ENCODE measurements around the gene FCAR. TPM values are rescaled to one million over a fixed set of nuclear protein-coding genes. Genes with fewer than 3 reads are reported as not detected.
"Not testable (repeated sequence)": the region's sequence is repeated elsewhere in the genome, so short reads cannot be mapped to it uniquely, and the experiment has no call there.

The FCAR gene
- total and polyA plus RNA-seq, 11 donors: 0.15 to 3.9 (median 0.40) TPM; not detected in 2

GRCh38 chr19:54850930-54851329 lies 23.1 kb upstream of the FCAR start:
- 42 to 72% (median 55%) methylated on average over 2 of the region's 2 CpGs for WGBS, 4 donors
- ATAC-seq (no peak), DNase-seq (no peak)
- no peaks in the 10 kb centered on the region for H3K4me1 ChIP-seq
- no peak overlapping the region for H3K4me3 ChIP-seq
- H3K27ac ChIP-seq: no peak overlapping the region
- no peaks in the 10 kb centered on the region for H3K36me3 ChIP-seq
- intact Hi-C loops (cut with DNase I): no loop called here
- H3K27me3 ChIP-seq: peaks cover 0 to 12% (median 0%) of the 10 kb centered on the region in 9 donors
- peaks cover 0 to 4% (median 0%) of the 10 kb centered on the region in 12 donors for H3K9me3 ChIP-seq
- TF ChIP-seq CTCF (IDR thresholded peaks at IDR 0.05) (no peak), POLR2A (IDR thresholded peaks at IDR 0.05) (no peak)

- ATAC-seq: no peak
- no peaks in the 10 kb centered on the region for H3K36me3 ChIP-seq
- TF ChIP-seq CTCF (IDR thresholded peaks at IDR 0.05) (no peak), POLR2A (IDR thresholded peaks at IDR 0.05) (no peak)
Observed at GRCh38 chr19:54851353-54851752, 22.7 kb upstream of the FCAR start.

GRCh38 chr19:54855241-54855640 lies 18.8 kb upstream of the FCAR start:
- 45 to 57% (median 49%) methylated on average over 1 of the region's 1 CpG for WGBS, 4 donors
- H3K27me3 ChIP-seq; DNase-seq; H3K27ac ChIP-seq; H3K9me3 ChIP-seq; H3K4me3 ChIP-seq; intact Hi-C loops (cut with DNase I); H3K4me1 ChIP-seq; H3K36me3 ChIP-seq; ATAC-seq: not testable (repeated sequence)

More at GRCh38 chr19:54851353-54851752, 22.7 kb upstream of the FCAR start:
- intact Hi-C loops (cut with DNase I): no loop called here
- H3K27ac ChIP-seq: no peak overlapping the region
- no peak overlapping the region for H3K4me3 ChIP-seq
- H3K4me1 ChIP-seq: no peaks in the 10 kb centered on the region
- H3K27me3 ChIP-seq: peaks cover 0 to 12% (median 0%) of the 10 kb centered on the region in 9 donors
- WGBS, 4 donors: 76 to 85% (median 81%) methylated on average over 6 to 7 of the region's 7 CpGs
- peaks cover 0 to 2% (median 0%) of the 10 kb centered on the region in 12 donors for H3K9me3 ChIP-seq
- DNase-seq: no peak

GRCh38 chr19:54858476-54858875 lies 15.6 kb upstream of the FCAR start:
- ATAC-seq; H3K27ac ChIP-seq; H3K36me3 ChIP-seq; H3K9me3 ChIP-seq; H3K27me3 ChIP-seq; intact Hi-C loops (cut with DNase I); DNase-seq; H3K4me3 ChIP-seq; H3K4me1 ChIP-seq: not testable (repeated sequence)
- 47 to 76% (median 66%) methylated on average over 3 of the region's 3 CpGs for WGBS, 4 donors

GRCh38 chr19:54859421-54859820 lies 14.6 kb upstream of the FCAR start:
- intact Hi-C loops (cut with DNase I); ATAC-seq; H3K4me1 ChIP-seq; H3K4me3 ChIP-seq; H3K27ac ChIP-seq; DNase-seq; H3K36me3 ChIP-seq; H3K9me3 ChIP-seq; H3K27me3 ChIP-seq: not testable (repeated sequence)
- WGBS, 4 donors: 69 to 74% (median 71%) methylated on average over 7 of the region's 7 CpGs

- 87 to 100% (median 92%) methylated on average over 1 to 2 of the region's 3 CpGs for WGBS, 4 donors
- H3K4me3 ChIP-seq; H3K36me3 ChIP-seq; DNase-seq; H3K4me1 ChIP-seq; intact Hi-C loops (cut with DNase I); ATAC-seq; H3K9me3 ChIP-seq; H3K27ac ChIP-seq: not testable (repeated sequence)
- H3K27me3 ChIP-seq: peaks cover 0 to 15% (median 0%) of the 10 kb centered on the region in 9 donors
Observed at GRCh38 chr19:54863459-54863858, 10.6 kb upstream of the FCAR start.
